Calu3 (cell line): Measurements from ENCODE around the gene NAE1. TPM values are rescaled to one million over a fixed set of nuclear protein-coding genes. Genes with fewer than 3 reads are reported as not detected.

Experiments
- BruUV-seq: library from RNA; stranded (reverse); fragments of 400-500 nt; replicated peaks from 2 replicates; lab custom pipeline; 2021; lab: Mats Ljungman, UMichigan
- CTCF ChIA-PET: fragments of 300-600 bp; sonication (Branson Sonifier 250); formaldehyde crosslinking; loops from one replicate; lab custom pipeline; 2022; ENCODE audit warnings: antibody characterized with exemption; lab: Charles Lee
- DNase-seq: peaks from one replicate; pipeline ENCODE4 v3.0.0; 2022
- H3K27ac Mint-ChIP-seq: one replicate; pipeline ENCODE4 v1.8.0; 2022; ENCODE audit warnings: mixed read lengths; ENCODE audit not compliant: unreplicated experiment
- H3K27me3 Mint-ChIP-seq: one replicate; pipeline ENCODE4 v1.8.0; 2022; ENCODE audit warnings: mixed read lengths; ENCODE audit not compliant: unreplicated experiment
- H3K36me3 Mint-ChIP-seq: one replicate; pipeline ENCODE4 v1.8.0; 2022; ENCODE audit warnings: mild to moderate bottlenecking, moderate library complexity, mixed read lengths; ENCODE audit not compliant: insufficient read depth, unreplicated experiment
- H3K4me1 Mint-ChIP-seq: one replicate; pipeline ENCODE4 v1.8.0; 2022; ENCODE audit warnings: mild to moderate bottlenecking, low read depth, mixed read lengths; ENCODE audit not compliant: unreplicated experiment
- H3K4me3 Mint-ChIP-seq: one replicate; pipeline ENCODE4 v1.8.0; 2022; ENCODE audit warnings: mild to moderate bottlenecking, low read depth, moderate library complexity, mixed read lengths; ENCODE audit not compliant: unreplicated experiment
- H3K9me3 Mint-ChIP-seq: one replicate; pipeline ENCODE4 v1.8.0; 2022; ENCODE audit warnings: low read depth, mixed read lengths; ENCODE audit not compliant: unreplicated experiment
- intact Hi-C: fragments of 100-400 bp; cut with micrococcal nuclease; formaldehyde crosslinking; loops from one replicate; pipeline ENCODE4 v1.10.0; 2022; ENCODE audit not compliant: unreplicated experiment
- total RNA-seq: library from RNA; stranded (reverse); gene quantifications from 2 replicates; pipeline ENCODE4 v1.2.3, GENCODE V29; 2022
- TF ChIP-seq, protein P1 (sequence below): fragments of 200-600 bp; IDR thresholded peaks from one replicate; pipeline ENCODE4 v1.8.0; 2022; ENCODE audit warnings: antibody characterized with exemption; ENCODE audit not compliant: unreplicated experiment

Gene NAE1
- total RNA-seq, 1 experiment from 2014 or later: 79.4 TPM

DNA sequence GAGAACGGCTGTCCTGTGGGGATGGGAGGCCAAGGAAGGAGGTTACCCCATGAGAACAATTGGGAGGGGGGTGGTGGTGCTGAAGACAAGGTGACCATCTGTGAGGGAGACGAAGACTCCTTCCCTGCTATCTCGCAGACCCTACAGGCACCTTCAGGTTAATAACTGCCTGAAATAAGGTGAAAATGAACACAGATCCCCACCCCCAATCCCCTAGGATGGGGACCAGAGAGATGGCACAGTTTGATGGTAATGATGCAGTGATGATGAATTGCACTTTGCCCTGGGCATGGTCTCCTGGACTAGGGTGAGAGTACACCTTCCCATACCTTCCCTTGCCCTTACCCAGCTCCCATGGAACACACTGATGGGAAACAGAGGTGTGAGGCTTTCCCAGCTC lies 1.4 kb upstream of the NAE1 start:
- no peak overlapping the region for H3K27ac Mint-ChIP-seq
- H3K4me1 Mint-ChIP-seq: no peaks in the 10 kb centered on the region
- CTCF ChIA-PET: interaction anchor here (1.1 to 1.4 kb wide), 2 partner anchors 36 to 94 kb away, joined by 3 read pairs; no protein-coding TSS in a partner anchor
- H3K27me3 Mint-ChIP-seq: peaks cover 24% of the 10 kb centered on the region
- TF ChIP-seq, protein P1, sequence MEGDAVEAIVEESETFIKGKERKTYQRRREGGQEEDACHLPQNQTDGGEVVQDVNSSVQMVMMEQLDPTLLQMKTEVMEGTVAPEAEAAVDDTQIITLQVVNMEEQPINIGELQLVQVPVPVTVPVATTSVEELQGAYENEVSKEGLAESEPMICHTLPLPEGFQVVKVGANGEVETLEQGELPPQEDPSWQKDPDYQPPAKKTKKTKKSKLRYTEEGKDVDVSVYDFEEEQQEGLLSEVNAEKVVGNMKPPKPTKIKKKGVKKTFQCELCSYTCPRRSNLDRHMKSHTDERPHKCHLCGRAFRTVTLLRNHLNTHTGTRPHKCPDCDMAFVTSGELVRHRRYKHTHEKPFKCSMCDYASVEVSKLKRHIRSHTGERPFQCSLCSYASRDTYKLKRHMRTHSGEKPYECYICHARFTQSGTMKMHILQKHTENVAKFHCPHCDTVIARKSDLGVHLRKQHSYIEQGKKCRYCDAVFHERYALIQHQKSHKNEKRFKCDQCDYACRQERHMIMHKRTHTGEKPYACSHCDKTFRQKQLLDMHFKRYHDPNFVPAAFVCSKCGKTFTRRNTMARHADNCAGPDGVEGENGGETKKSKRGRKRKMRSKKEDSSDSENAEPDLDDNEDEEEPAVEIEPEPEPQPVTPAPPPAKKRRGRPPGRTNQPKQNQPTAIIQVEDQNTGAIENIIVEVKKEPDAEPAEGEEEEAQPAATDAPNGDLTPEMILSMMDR: no peak
- H3K9me3 Mint-ChIP-seq: no peaks in the 10 kb centered on the region
- no peak for DNase-seq
- intact Hi-C loops: no loop called here
- H3K36me3 Mint-ChIP-seq: peaks cover 15% of the 10 kb centered on the region
- H3K4me3 Mint-ChIP-seq: no peak overlapping the region
- no TSS peak for BruUV-seq

DNA sequence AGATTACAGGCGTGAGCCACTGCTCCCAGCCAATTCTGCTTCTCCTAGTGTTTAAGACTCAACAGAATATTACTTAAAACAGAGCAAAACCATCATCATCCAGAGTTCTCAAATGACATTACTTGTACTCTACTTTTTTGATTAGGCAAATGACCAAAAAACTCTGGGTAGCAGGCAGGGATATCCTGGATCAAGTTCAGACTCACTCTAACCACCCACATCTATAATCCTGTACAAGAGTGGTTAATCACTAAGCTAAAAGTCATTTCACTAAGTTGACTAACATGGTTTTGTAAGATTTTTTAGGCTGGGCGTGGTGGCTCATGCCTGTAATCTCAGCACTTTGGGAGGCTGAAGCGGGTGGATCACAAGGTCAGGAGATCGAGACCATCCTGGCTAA lies 6.8 kb downstream of the NAE1 start:
- no peak overlapping the region for H3K4me3 Mint-ChIP-seq
- intact Hi-C loops: no loop called here
- no TSS peak for BruUV-seq
- TF ChIP-seq, protein P1: no peak
- H3K27ac Mint-ChIP-seq: no peak overlapping the region
- no peaks in the 10 kb centered on the region for H3K9me3 Mint-ChIP-seq
- peaks cover 39% of the 10 kb centered on the region for H3K36me3 Mint-ChIP-seq
- H3K4me1 Mint-ChIP-seq: no peaks in the 10 kb centered on the region
- no peak for DNase-seq
- no peaks in the 10 kb centered on the region for H3K27me3 Mint-ChIP-seq
- CTCF ChIA-PET: no interaction called here

DNA sequence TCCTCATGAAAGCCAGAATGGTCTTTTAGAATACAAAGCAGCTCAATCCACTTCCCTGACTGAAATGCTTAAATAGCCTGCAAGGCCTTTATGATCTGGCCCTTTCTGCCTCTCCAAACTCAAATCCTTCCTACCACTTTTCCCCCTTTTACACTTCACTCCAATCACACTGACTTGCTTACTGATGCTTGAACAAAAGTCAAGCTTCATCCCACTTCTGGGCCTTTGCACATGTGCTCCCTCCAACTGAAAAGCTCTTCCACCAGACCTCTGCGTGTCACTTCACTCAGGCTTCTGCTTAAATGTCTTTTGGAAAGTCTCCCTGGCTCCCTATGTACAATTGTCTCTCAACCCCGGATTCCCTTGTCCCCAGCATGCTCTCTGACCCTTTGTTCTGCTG lies 16.0 kb downstream of the NAE1 start:
- Mint-ChIP-seq H3K9me3 (no peaks in the 10 kb centered on the region), H3K4me1 (no peaks in the 10 kb centered on the region), H3K36me3 (peaks cover 65% of the 10 kb centered on the region), H3K27ac (no peak overlapping the region), H3K27me3 (no peaks in the 10 kb centered on the region), H3K4me3 (no peak overlapping the region)
- BruUV-seq: no TSS peak
- CTCF ChIA-PET: interaction anchor here (0.7 kb wide), 1 partner anchor 16 kb away, joined by 3 read pairs; the partner anchor contains the start of gene NAE1
- intact Hi-C loops: no loop called here
- DNase-seq: no peak
- TF ChIP-seq, protein P1: no peak

DNA sequence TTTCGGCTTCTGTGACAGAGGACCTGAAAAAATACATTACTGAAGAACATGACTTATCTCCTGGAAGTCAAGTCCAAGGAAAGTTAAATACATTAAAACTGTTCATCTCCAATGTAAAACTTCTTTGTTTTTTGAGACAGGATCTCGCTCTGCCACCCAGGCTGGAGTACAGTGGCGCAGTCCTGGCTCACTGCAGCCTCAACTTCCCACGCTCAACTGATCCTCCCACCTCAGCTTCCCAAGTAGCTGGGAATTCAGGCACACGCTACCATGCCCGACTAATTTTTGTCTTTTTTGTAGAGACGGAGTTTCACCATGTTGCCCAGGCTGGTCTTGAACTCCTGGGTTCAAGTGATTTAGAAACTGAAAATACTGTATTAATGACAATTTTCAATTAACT lies 19.7 kb downstream of the NAE1 start:
- Mint-ChIP-seq H3K27me3 (no peaks in the 10 kb centered on the region), H3K4me1 (no peaks in the 10 kb centered on the region), H3K36me3 (peaks cover 40% of the 10 kb centered on the region), H3K4me3 (no peak overlapping the region), H3K27ac (no peak overlapping the region), H3K9me3 (no peaks in the 10 kb centered on the region)
- no TSS peak for BruUV-seq
- DNase-seq: no peak
- TF ChIP-seq, protein P1: no peak
- intact Hi-C loops: no loop called here
- CTCF ChIA-PET: interaction anchor here (0.6 kb wide), 1 partner anchor 73 kb away, joined by 3 read pairs; no protein-coding TSS in a partner anchor
